ENCODE measurements around the gene CCSER1.
"Not testable (repeated sequence)": the region's sequence is repeated elsewhere in the genome, so short reads cannot be mapped to it uniquely, and the experiment has no call there.

Gene CCSER1

GRCh38 chr4:91198951-91199350 lies 1071.8 kb downstream of the CCSER1 start:
- DNase-seq (ENCODE audit: low spot score in 2 of 2) (no peak), ATAC-seq (replicated peaks; ENCODE audit: extremely low read depth, poor library complexity, severe bottlenecking) (no peak)
- Mint-ChIP-seq H3K27me3 (no peaks in the 10 kb centered on the region), H3K27ac (ENCODE audit: low read depth) (no peak overlapping the region), H3K4me3 (no peak overlapping the region), H3K36me3 (ENCODE audit: insufficient read depth) (no peaks in the 10 kb centered on the region), H3K4me1 (no peaks in the 10 kb centered on the region), H3K9me3 (no peaks in the 10 kb centered on the region)

GRCh38 chr4:91207535-91207934 lies 1080.3 kb downstream of the CCSER1 start:
- Mint-ChIP-seq H3K4me3 (no peak overlapping the region), H3K27ac (ENCODE audit: low read depth) (no peak overlapping the region), H3K36me3 (ENCODE audit: insufficient read depth) (no peaks in the 10 kb centered on the region), H3K4me1 (no peaks in the 10 kb centered on the region), H3K9me3 (peaks cover 19% of the 10 kb centered on the region), H3K27me3 (no peaks in the 10 kb centered on the region)
- DNase-seq (ENCODE audit: low spot score in 2 of 2) (no peak), ATAC-seq (replicated peaks; ENCODE audit: extremely low read depth, poor library complexity, severe bottlenecking) (no peak)

GRCh38 chr4:91212211-91212610 lies 1085.0 kb downstream of the CCSER1 start:
- no peaks in the 10 kb centered on the region for H3K36me3 Mint-ChIP-seq (ENCODE audit: insufficient read depth)
- H3K9me3 Mint-ChIP-seq = peaks cover 18% of the 10 kb centered on the region
- ATAC-seq (replicated peaks; ENCODE audit: extremely low read depth, poor library complexity, severe bottlenecking) (no peak), DNase-seq (ENCODE audit: low spot score in 2 of 2) (no peak)
- H3K27me3 Mint-ChIP-seq = no peaks in the 10 kb centered on the region
- no peak overlapping the region for H3K4me3 Mint-ChIP-seq
- no peak overlapping the region for H3K27ac Mint-ChIP-seq (ENCODE audit: low read depth)
- no peaks in the 10 kb centered on the region for H3K4me1 Mint-ChIP-seq

DNA sequence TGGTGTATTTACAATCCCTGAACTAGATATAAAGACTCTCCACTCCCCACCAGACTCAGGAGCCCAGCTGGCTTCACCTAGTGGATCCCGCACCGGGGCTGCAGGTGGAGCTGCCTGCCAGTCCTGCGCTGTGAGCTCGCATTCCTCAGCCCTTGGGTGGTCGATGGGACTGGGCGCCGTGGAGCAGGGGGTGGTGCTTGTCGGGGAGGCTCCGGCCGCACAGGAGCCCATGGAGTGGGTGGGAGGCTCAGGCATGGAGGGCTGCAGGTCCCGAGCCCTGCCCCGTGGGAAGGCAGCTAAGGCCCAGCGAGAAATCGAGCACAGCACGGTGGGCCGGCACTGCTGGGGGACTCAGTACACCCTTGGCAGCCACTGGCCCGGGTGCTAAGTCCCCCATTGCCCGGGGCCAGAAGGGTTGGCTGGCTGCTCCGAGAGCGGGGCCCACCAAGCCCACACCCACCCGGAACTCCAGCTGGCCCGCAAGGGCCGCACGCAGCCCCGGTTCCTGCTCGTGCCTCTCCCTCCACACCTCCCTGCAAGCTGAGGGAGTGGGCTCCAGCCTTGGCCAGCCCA lies 1090.7 kb downstream of the CCSER1 start:
- H3K4me3 Mint-ChIP-seq; H3K27me3 Mint-ChIP-seq; H3K27ac Mint-ChIP-seq (ENCODE audit: low read depth); ATAC-seq (replicated peaks; ENCODE audit: extremely low read depth, poor library complexity, severe bottlenecking); H3K36me3 Mint-ChIP-seq (ENCODE audit: insufficient read depth); H3K4me1 Mint-ChIP-seq; DNase-seq (ENCODE audit: low spot score in 2 of 2): not testable (repeated sequence)
- H3K9me3 Mint-ChIP-seq = peaks cover 16% of the 10 kb centered on the region

DNA sequence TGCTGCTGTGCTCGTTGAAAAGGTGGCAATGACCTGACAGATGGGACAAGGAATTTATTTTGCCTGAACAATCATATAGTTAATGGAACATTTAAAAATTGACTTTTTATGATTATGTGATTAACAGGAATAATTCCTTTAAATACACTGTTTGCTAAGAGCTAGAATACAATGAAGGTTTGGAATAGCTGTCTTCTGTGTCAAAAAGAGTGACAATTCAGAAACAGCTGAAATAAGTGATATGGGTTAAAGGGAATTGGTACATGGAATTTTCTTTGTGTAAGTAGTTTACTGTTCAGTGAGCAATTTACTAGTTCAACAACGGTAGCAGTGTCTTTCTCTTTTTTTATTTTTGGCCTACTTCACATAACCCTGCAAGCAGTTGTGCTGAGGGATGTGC lies 1093.1 kb downstream of the CCSER1 start:
- Mint-ChIP-seq H3K9me3 (peaks cover 21% of the 10 kb centered on the region), H3K27me3 (no peaks in the 10 kb centered on the region), H3K27ac (ENCODE audit: low read depth) (no peak overlapping the region), H3K36me3 (ENCODE audit: insufficient read depth) (no peaks in the 10 kb centered on the region), H3K4me3 (no peak overlapping the region), H3K4me1 (no peaks in the 10 kb centered on the region)
- DNase-seq (ENCODE audit: low spot score in 2 of 2) = no peak
- ATAC-seq (replicated peaks; ENCODE audit: extremely low read depth, poor library complexity, severe bottlenecking) = no peak

GRCh38 chr4:91222014-91222413 lies 1094.8 kb downstream of the CCSER1 start:
- no peak for DNase-seq (ENCODE audit: low spot score in 2 of 2)
- no peak for ATAC-seq (replicated peaks; ENCODE audit: extremely low read depth, poor library complexity, severe bottlenecking)
- no peaks in the 10 kb centered on the region for H3K4me1 Mint-ChIP-seq
- H3K9me3 Mint-ChIP-seq = peaks cover 15% of the 10 kb centered on the region
- H3K27ac Mint-ChIP-seq (ENCODE audit: low read depth) = no peak overlapping the region
- H3K27me3 Mint-ChIP-seq = no peaks in the 10 kb centered on the region
- H3K36me3 Mint-ChIP-seq (ENCODE audit: insufficient read depth) = no peaks in the 10 kb centered on the region
- H3K4me3 Mint-ChIP-seq = no peak overlapping the region

- Mint-ChIP-seq H3K36me3 (ENCODE audit: insufficient read depth) (no peaks in the 10 kb centered on the region), H3K4me1 (no peaks in the 10 kb centered on the region), H3K9me3 (peaks cover 14% of the 10 kb centered on the region), H3K27me3 (no peaks in the 10 kb centered on the region), H3K4me3 (no peak overlapping the region), H3K27ac (ENCODE audit: low read depth) (no peak overlapping the region)
- no peak for ATAC-seq (replicated peaks; ENCODE audit: extremely low read depth, poor library complexity, severe bottlenecking)
- DNase-seq (ENCODE audit: low spot score in 2 of 2) = no peak
Measured at GRCh38 chr4:91226867-91227266, 1099.7 kb downstream of the CCSER1 start.

DNA sequence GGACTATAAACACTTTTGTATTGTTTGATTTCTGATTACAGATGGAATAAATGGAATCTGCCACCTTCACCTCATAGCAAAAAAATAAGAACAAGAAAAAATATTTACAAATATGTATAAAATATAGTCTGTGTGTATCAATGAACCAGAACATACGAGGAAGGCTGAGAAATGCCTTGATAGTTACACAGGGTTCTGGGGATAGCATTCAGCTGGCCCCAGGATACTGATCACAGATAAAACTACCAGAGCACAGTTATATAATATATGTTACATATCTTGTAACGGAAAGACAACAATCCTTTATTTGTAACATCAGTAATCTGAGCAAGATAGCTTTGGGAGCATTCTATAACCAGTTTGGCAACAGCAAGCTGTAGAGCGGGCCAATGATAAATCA lies 1101.5 kb downstream of the CCSER1 start:
- ATAC-seq (replicated peaks; ENCODE audit: extremely low read depth, poor library complexity, severe bottlenecking) = no peak
- Mint-ChIP-seq H3K4me1 (no peaks in the 10 kb centered on the region), H3K9me3 (peaks cover 11% of the 10 kb centered on the region)

DNA sequence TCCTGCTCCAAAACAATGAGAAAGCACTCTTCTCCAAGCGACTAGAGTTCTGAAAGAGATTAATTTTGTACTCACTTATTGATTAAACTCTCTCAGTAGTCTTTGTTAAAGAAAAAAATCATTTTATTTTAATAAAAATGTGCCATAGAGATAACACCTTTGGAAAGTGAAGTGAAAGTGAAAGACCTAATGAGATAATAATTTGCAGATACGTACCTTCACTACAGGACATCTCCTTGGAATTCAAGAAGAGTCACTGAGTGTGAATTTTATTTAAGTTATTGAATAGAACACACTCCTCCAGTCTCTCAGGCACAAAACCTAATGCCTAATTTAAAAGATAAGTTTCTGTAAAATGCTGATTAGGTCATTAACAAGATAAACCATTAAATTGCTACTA lies 1106.0 kb downstream of the CCSER1 start:
- H3K9me3 Mint-ChIP-seq = peaks cover 16% of the 10 kb centered on the region
- H3K36me3 Mint-ChIP-seq (ENCODE audit: insufficient read depth) = no peaks in the 10 kb centered on the region
- DNase-seq (ENCODE audit: low spot score in 2 of 2) = no peak
- no peaks in the 10 kb centered on the region for H3K27me3 Mint-ChIP-seq
- ATAC-seq (replicated peaks; ENCODE audit: extremely low read depth, poor library complexity, severe bottlenecking) = no peak
- no peaks in the 10 kb centered on the region for H3K4me1 Mint-ChIP-seq
- H3K4me3 Mint-ChIP-seq = no peak overlapping the region
- no peak overlapping the region for H3K27ac Mint-ChIP-seq (ENCODE audit: low read depth)

More for the DNA sequence above, 1101.5 kb downstream of the CCSER1 start:
- no peak overlapping the region for H3K27ac Mint-ChIP-seq (ENCODE audit: low read depth)
- no peaks in the 10 kb centered on the region for H3K36me3 Mint-ChIP-seq (ENCODE audit: insufficient read depth)
- no peaks in the 10 kb centered on the region for H3K27me3 Mint-ChIP-seq
- H3K4me3 Mint-ChIP-seq = no peak overlapping the region
- no peak for DNase-seq (ENCODE audit: low spot score in 2 of 2)

GRCh38 chr4:91243132-91243531 lies 1115.9 kb downstream of the CCSER1 start:
- ATAC-seq (replicated peaks; ENCODE audit: extremely low read depth, poor library complexity, severe bottlenecking) (no peak), DNase-seq (ENCODE audit: low spot score in 2 of 2) (no peak)
- Mint-ChIP-seq H3K4me1 (no peaks in the 10 kb centered on the region), H3K36me3 (ENCODE audit: insufficient read depth) (no peaks in the 10 kb centered on the region), H3K4me3 (no peak overlapping the region), H3K27me3 (no peaks in the 10 kb centered on the region), H3K9me3 (peaks cover 15% of the 10 kb centered on the region), H3K27ac (ENCODE audit: low read depth) (no peak overlapping the region)

DNA sequence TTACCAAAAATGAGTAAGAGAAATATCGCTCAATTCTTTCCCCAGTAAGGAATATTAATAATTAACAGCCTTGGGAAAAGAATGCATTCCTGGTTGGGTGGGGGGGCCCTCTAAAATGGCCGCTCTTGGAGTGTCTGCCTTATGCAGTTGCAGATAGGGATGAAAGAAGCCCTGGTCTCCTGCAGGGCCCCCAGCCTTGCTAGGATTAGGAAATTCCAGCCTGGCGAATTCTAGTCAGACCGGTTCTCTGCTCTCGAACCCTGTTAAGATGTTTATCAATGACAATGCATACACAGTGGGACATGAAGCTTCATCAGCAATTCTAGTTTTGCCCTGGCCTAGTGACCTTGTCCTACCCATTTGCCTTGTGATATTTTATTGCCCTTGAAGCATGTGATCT lies 1128.8 kb downstream of the CCSER1 start:
- DNase-seq (ENCODE audit: low spot score in 2 of 2) (no peak), ATAC-seq (replicated peaks; ENCODE audit: extremely low read depth, poor library complexity, severe bottlenecking) (no peak)
- Mint-ChIP-seq H3K4me1 (no peaks in the 10 kb centered on the region), H3K27ac (ENCODE audit: low read depth) (no peak overlapping the region), H3K27me3 (no peaks in the 10 kb centered on the region), H3K4me3 (no peak overlapping the region), H3K36me3 (ENCODE audit: insufficient read depth) (no peaks in the 10 kb centered on the region), H3K9me3 (peaks cover 7% of the 10 kb centered on the region)

DNA sequence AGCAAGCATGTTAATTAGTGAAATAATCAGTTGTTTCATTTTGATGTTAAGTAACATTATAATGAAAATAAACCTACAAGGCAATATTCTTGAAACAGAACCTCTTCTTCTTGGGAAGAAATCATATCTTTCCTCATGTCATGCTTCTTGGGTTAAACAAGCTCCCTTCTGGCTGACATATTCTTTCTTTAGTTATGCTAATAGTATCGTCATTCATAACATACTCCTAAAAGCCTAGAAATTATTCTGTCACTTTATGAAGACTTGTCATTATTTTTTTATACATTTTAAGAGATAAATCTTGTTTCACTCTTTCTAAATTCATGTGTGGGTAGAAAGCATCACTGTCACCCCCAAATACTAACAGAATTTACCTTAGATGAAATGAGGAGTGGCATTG lies 1129.6 kb downstream of the CCSER1 start:
- Mint-ChIP-seq H3K4me3 (no peak overlapping the region), H3K4me1 (no peaks in the 10 kb centered on the region), H3K27ac (ENCODE audit: low read depth) (no peak overlapping the region), H3K36me3 (ENCODE audit: insufficient read depth) (no peaks in the 10 kb centered on the region), H3K9me3 (peaks cover 14% of the 10 kb centered on the region), H3K27me3 (no peaks in the 10 kb centered on the region)
- ATAC-seq (replicated peaks; ENCODE audit: extremely low read depth, poor library complexity, severe bottlenecking) (no peak), DNase-seq (ENCODE audit: low spot score in 2 of 2) (no peak)

DNA sequence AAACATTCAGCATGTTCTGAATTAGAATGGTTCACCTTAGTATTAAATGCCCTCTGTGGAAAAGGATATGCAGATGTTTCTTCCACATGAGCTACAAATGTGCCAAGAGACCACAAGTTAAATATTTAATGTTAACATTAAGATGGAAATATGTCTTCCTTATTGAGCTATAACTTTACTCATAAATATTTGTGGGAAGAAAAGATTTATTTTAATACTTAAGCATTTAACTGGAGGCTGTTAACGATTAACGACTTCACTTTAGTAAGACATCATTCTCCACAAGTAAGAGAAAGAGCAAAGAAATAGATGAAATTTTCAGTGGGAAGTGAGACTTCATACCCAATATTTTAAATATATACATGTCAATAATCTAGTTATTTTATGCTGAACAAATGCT lies 1130.5 kb downstream of the CCSER1 start:
- ATAC-seq (replicated peaks; ENCODE audit: extremely low read depth, poor library complexity, severe bottlenecking) (no peak), DNase-seq (ENCODE audit: low spot score in 2 of 2) (no peak)
- H3K4me3 Mint-ChIP-seq = no peak overlapping the region
- no peak overlapping the region for H3K27ac Mint-ChIP-seq (ENCODE audit: low read depth)
- no peaks in the 10 kb centered on the region for H3K4me1 Mint-ChIP-seq
- no peaks in the 10 kb centered on the region for H3K36me3 Mint-ChIP-seq (ENCODE audit: insufficient read depth)
- no peaks in the 10 kb centered on the region for H3K27me3 Mint-ChIP-seq
- peaks cover 14% of the 10 kb centered on the region for H3K9me3 Mint-ChIP-seq

DNA sequence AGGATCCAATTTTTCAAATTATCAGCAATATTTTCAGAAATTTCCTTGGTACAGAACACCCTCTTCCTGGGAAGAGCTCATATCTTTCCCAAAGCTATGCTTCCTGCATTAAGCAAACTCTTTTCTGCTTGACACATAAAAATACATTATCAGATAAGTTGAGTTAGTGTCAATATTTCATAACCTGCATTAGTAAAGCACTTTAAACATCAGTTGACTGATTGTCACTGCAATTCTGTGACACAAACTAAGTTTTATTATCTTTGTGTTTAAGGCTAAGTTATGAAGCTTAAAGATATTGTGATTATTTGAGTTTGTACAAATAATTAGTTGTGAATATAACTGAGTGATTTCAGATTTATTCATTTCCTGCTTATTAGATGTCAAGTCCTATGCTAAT lies 1131.1 kb downstream of the CCSER1 start:
- Mint-ChIP-seq H3K4me3 (no peak overlapping the region), H3K27me3 (no peaks in the 10 kb centered on the region), H3K9me3 (peaks cover 14% of the 10 kb centered on the region), H3K36me3 (ENCODE audit: insufficient read depth) (no peaks in the 10 kb centered on the region), H3K27ac (ENCODE audit: low read depth) (no peak overlapping the region), H3K4me1 (no peaks in the 10 kb centered on the region)
- DNase-seq (ENCODE audit: low spot score in 2 of 2) (no peak), ATAC-seq (replicated peaks; ENCODE audit: extremely low read depth, poor library complexity, severe bottlenecking) (no peak)
